ENCODE results near the gene THSD4. TPM values are rescaled to one million over a fixed set of nuclear protein-coding genes. Genes with fewer than 3 reads are reported as not detected.
A peak's percentile ranks its signal among the peaks of the same experiment; 100 is the strongest.

THSD4 gene
- total RNA-seq, result 0.07 TPM in 1 of 2 replicates, not detected in the other

- peak; percentile 56 for DNase-seq (ENCODE audit: low spot score)
- peaks cover 37% of the 10 kb centered on the region for H3K27me3 Mint-ChIP-seq (ENCODE audit: low read depth)
- no peaks in the 10 kb centered on the region for H3K9me3 Mint-ChIP-seq
Measured at GRCh38 chr15:71114887-71115566, at the start of gene THSD4. Gene THSD4 (plus strand): TSS chr15:71115471.

GRCh38 chr15:71066983-71067382 lies 48.3 kb upstream of the THSD4 start:
- no peak for DNase-seq (ENCODE audit: low spot score)
- H3K36me3 Mint-ChIP-seq (ENCODE audit: low read depth), result no peaks in the 10 kb centered on the region
- no peaks in the 10 kb centered on the region for H3K27me3 Mint-ChIP-seq (ENCODE audit: low read depth)
- H3K9me3 Mint-ChIP-seq, result no peaks in the 10 kb centered on the region
- H3K4me3 Mint-ChIP-seq (ENCODE audit: low read depth), result no peak overlapping the region
- intact Hi-C loops (cut with micrococcal nuclease), result no loop called here
- no peaks in the 10 kb centered on the region for H3K4me1 Mint-ChIP-seq (ENCODE audit: low read depth)
- H3K27ac Mint-ChIP-seq, result no peak overlapping the region

More at GRCh38 chr15:71114887-71115566, at the start of gene THSD4:
- Mint-ChIP-seq H3K36me3 (ENCODE audit: low read depth) (no peaks in the 10 kb centered on the region), H3K4me3 (ENCODE audit: low read depth) (peak within 1 kb of the TSS; percentile 70), H3K27ac (no peak within 1 kb of the TSS), H3K4me1 (ENCODE audit: low read depth) (peaks cover 8% of the 10 kb centered on the region)
- intact Hi-C loops (cut with micrococcal nuclease), result loop anchor here (1.0 kb wide), 1 partner anchor 325 kb away; no protein-coding TSS in a partner anchor

GRCh38 chr15:71069693-71070092 lies 45.6 kb upstream of the THSD4 start:
- H3K4me3 Mint-ChIP-seq (ENCODE audit: low read depth), result no peak overlapping the region
- no peak overlapping the region for H3K27ac Mint-ChIP-seq
- DNase-seq (ENCODE audit: low spot score), result no peak
- H3K4me1 Mint-ChIP-seq (ENCODE audit: low read depth), result no peaks in the 10 kb centered on the region
- H3K27me3 Mint-ChIP-seq (ENCODE audit: low read depth), result no peaks in the 10 kb centered on the region
- H3K9me3 Mint-ChIP-seq, result no peaks in the 10 kb centered on the region
- no peaks in the 10 kb centered on the region for H3K36me3 Mint-ChIP-seq (ENCODE audit: low read depth)
- intact Hi-C loops (cut with micrococcal nuclease), result no loop called here

- H3K4me1 Mint-ChIP-seq (ENCODE audit: low read depth), result no peaks in the 10 kb centered on the region
- peaks cover 2% of the 10 kb centered on the region for H3K27me3 Mint-ChIP-seq (ENCODE audit: low read depth)
- H3K4me3 Mint-ChIP-seq (ENCODE audit: low read depth), result no peak overlapping the region
- DNase-seq (ENCODE audit: low spot score), result no peak
- intact Hi-C loops (cut with micrococcal nuclease), result no loop called here
- no peaks in the 10 kb centered on the region for H3K36me3 Mint-ChIP-seq (ENCODE audit: low read depth)
- no peak overlapping the region for H3K27ac Mint-ChIP-seq
- H3K9me3 Mint-ChIP-seq, result no peaks in the 10 kb centered on the region
Measured at GRCh38 chr15:71071529-71071928, 43.7 kb upstream of the THSD4 start.

GRCh38 chr15:71072423-71072822 lies 42.8 kb upstream of the THSD4 start:
- Mint-ChIP-seq H3K27me3 (ENCODE audit: low read depth) (peaks cover 2% of the 10 kb centered on the region), H3K9me3 (no peaks in the 10 kb centered on the region), H3K27ac (no peak overlapping the region), H3K4me3 (ENCODE audit: low read depth) (no peak overlapping the region), H3K4me1 (ENCODE audit: low read depth) (no peaks in the 10 kb centered on the region), H3K36me3 (ENCODE audit: low read depth) (no peaks in the 10 kb centered on the region)
- intact Hi-C loops (cut with micrococcal nuclease), result no loop called here
- DNase-seq (ENCODE audit: low spot score), result no peak

- H3K4me1 Mint-ChIP-seq (ENCODE audit: low read depth), result no peaks in the 10 kb centered on the region
- no peak for DNase-seq (ENCODE audit: low spot score)
- intact Hi-C loops (cut with micrococcal nuclease), result no loop called here
- H3K4me3 Mint-ChIP-seq (ENCODE audit: low read depth), result no peak overlapping the region
- H3K9me3 Mint-ChIP-seq, result no peaks in the 10 kb centered on the region
- H3K27ac Mint-ChIP-seq, result no peak overlapping the region
- H3K27me3 Mint-ChIP-seq (ENCODE audit: low read depth), result peaks cover 2% of the 10 kb centered on the region
- H3K36me3 Mint-ChIP-seq (ENCODE audit: low read depth), result no peaks in the 10 kb centered on the region
Measured at GRCh38 chr15:71078506-71079207, 36.6 kb upstream of the THSD4 start.

GRCh38 chr15:71079208-71080044 lies 35.8 kb upstream of the THSD4 start:
- no peak overlapping the region for H3K27ac Mint-ChIP-seq
- intact Hi-C loops (cut with micrococcal nuclease), result no loop called here
- H3K4me3 Mint-ChIP-seq (ENCODE audit: low read depth), result no peak overlapping the region
- no peaks in the 10 kb centered on the region for H3K9me3 Mint-ChIP-seq
- no peak for DNase-seq (ENCODE audit: low spot score)
- H3K4me1 Mint-ChIP-seq (ENCODE audit: low read depth), result no peaks in the 10 kb centered on the region
- peaks cover 5% of the 10 kb centered on the region for H3K27me3 Mint-ChIP-seq (ENCODE audit: low read depth)
- no peaks in the 10 kb centered on the region for H3K36me3 Mint-ChIP-seq (ENCODE audit: low read depth)

GRCh38 chr15:71080166-71080565 lies 35.1 kb upstream of the THSD4 start:
- H3K36me3 Mint-ChIP-seq (ENCODE audit: low read depth), result no peaks in the 10 kb centered on the region

GRCh38 chr15:71080705-71081104 lies 34.6 kb upstream of the THSD4 start:
- Mint-ChIP-seq H3K27me3 (ENCODE audit: low read depth) (peaks cover 5% of the 10 kb centered on the region), H3K4me3 (ENCODE audit: low read depth) (no peak overlapping the region), H3K9me3 (no peaks in the 10 kb centered on the region), H3K4me1 (ENCODE audit: low read depth) (no peaks in the 10 kb centered on the region), H3K36me3 (ENCODE audit: low read depth) (no peaks in the 10 kb centered on the region), H3K27ac (no peak overlapping the region)
- intact Hi-C loops (cut with micrococcal nuclease), result no loop called here
- DNase-seq (ENCODE audit: low spot score), result no peak

More at GRCh38 chr15:71080166-71080565, 35.1 kb upstream of the THSD4 start:
- H3K27me3 Mint-ChIP-seq (ENCODE audit: low read depth), result peaks cover 5% of the 10 kb centered on the region
- no peak overlapping the region for H3K27ac Mint-ChIP-seq
- intact Hi-C loops (cut with micrococcal nuclease), result no loop called here
- DNase-seq (ENCODE audit: low spot score), result no peak
- H3K4me1 Mint-ChIP-seq (ENCODE audit: low read depth), result no peaks in the 10 kb centered on the region
- H3K9me3 Mint-ChIP-seq, result no peaks in the 10 kb centered on the region
- no peak overlapping the region for H3K4me3 Mint-ChIP-seq (ENCODE audit: low read depth)

GRCh38 chr15:71082803-71083202 lies 32.5 kb upstream of the THSD4 start:
- no peaks in the 10 kb centered on the region for H3K9me3 Mint-ChIP-seq
- H3K27me3 Mint-ChIP-seq (ENCODE audit: low read depth), result peaks cover 7% of the 10 kb centered on the region
- DNase-seq (ENCODE audit: low spot score), result no peak
- no peaks in the 10 kb centered on the region for H3K36me3 Mint-ChIP-seq (ENCODE audit: low read depth)
- H3K4me1 Mint-ChIP-seq (ENCODE audit: low read depth), result no peaks in the 10 kb centered on the region
- no peak overlapping the region for H3K4me3 Mint-ChIP-seq (ENCODE audit: low read depth)
- intact Hi-C loops (cut with micrococcal nuclease), result no loop called here
- no peak overlapping the region for H3K27ac Mint-ChIP-seq

- Mint-ChIP-seq H3K36me3 (ENCODE audit: low read depth) (no peaks in the 10 kb centered on the region), H3K27me3 (ENCODE audit: low read depth) (peaks cover 7% of the 10 kb centered on the region), H3K4me3 (ENCODE audit: low read depth) (no peak overlapping the region), H3K27ac (no peak overlapping the region), H3K4me1 (ENCODE audit: low read depth) (no peaks in the 10 kb centered on the region), H3K9me3 (no peaks in the 10 kb centered on the region)
- DNase-seq (ENCODE audit: low spot score), result no peak
- intact Hi-C loops (cut with micrococcal nuclease), result no loop called here
Measured at GRCh38 chr15:71083349-71083748, 31.9 kb upstream of the THSD4 start.

GRCh38 chr15:71084264-71084663 lies 31.0 kb upstream of the THSD4 start:
- Mint-ChIP-seq H3K4me1 (ENCODE audit: low read depth) (no peaks in the 10 kb centered on the region), H3K27ac (no peak overlapping the region), H3K4me3 (ENCODE audit: low read depth) (no peak overlapping the region), H3K9me3 (no peaks in the 10 kb centered on the region), H3K27me3 (ENCODE audit: low read depth) (peaks cover 7% of the 10 kb centered on the region), H3K36me3 (ENCODE audit: low read depth) (no peaks in the 10 kb centered on the region)
- intact Hi-C loops (cut with micrococcal nuclease), result no loop called here
- DNase-seq (ENCODE audit: low spot score), result no peak

- H3K9me3 Mint-ChIP-seq, result no peaks in the 10 kb centered on the region
- intact Hi-C loops (cut with micrococcal nuclease), result no loop called here
- no peak for DNase-seq (ENCODE audit: low spot score)
- H3K36me3 Mint-ChIP-seq (ENCODE audit: low read depth), result no peaks in the 10 kb centered on the region
- no peak overlapping the region for H3K4me3 Mint-ChIP-seq (ENCODE audit: low read depth)
- no peak overlapping the region for H3K27ac Mint-ChIP-seq
- H3K4me1 Mint-ChIP-seq (ENCODE audit: low read depth), result no peaks in the 10 kb centered on the region
- H3K27me3 Mint-ChIP-seq (ENCODE audit: low read depth), result peaks cover 7% of the 10 kb centered on the region
Measured at GRCh38 chr15:71085809-71086208, 29.5 kb upstream of the THSD4 start.
